HG03280 (cell line): ENCODE results near the gene CPN2.

Experiments used
- ATAC-seq: cut with Tn5 transposase; IDR thresholded peaks from one replicate; pipeline ENCODE4 v1.9.1; 2021; ENCODE audit warnings: mild to moderate bottlenecking, moderate library complexity; ENCODE audit not compliant: unreplicated experiment

The CPN2 gene

GRCh38 chr3:194351080-194351672 lies at the start of gene CPN2:
Gene CPN2, minus strand, starts transcription at chr3:194351328. Its CDS starts 8,626 bp downstream, at chr3:194342702.
- no peak for ATAC-seq

- no peak for ATAC-seq
Measured at GRCh38 chr3:194399874-194400411, 48.8 kb upstream of the CPN2 start.

- no peak for ATAC-seq
Measured at GRCh38 chr3:194399166-194399565, 48.0 kb upstream of the CPN2 start, which contains the start of gene GP5. Gene GP5, minus strand, starts transcription at chr3:194399266. Its CDS starts 984 bp downstream, at chr3:194398282.

- no peak for ATAC-seq
Measured at GRCh38 chr3:194397757-194398312, 46.7 kb upstream of the CPN2 start.

- no peak for ATAC-seq
Measured at GRCh38 chr3:194396859-194397756, 46.0 kb upstream of the CPN2 start.

- ATAC-seq: no peak
Measured at GRCh38 chr3:194396539-194396858, 45.4 kb upstream of the CPN2 start.

GRCh38 chr3:194395778-194396538 lies 44.8 kb upstream of the CPN2 start:
- no peak for ATAC-seq

- no peak for ATAC-seq
Measured at GRCh38 chr3:194395212-194395611, 44.1 kb upstream of the CPN2 start.

GRCh38 chr3:194392576-194392975 lies 41.4 kb upstream of the CPN2 start:
- no peak for ATAC-seq

GRCh38 chr3:194390835-194391234 lies 39.7 kb upstream of the CPN2 start:
- ATAC-seq: no peak

GRCh38 chr3:194389269-194389668 lies 38.1 kb upstream of the CPN2 start:
- ATAC-seq: no peak

GRCh38 chr3:194387926-194388418 lies 36.8 kb upstream of the CPN2 start:
- no peak for ATAC-seq

GRCh38 chr3:194387276-194387675 lies 36.1 kb upstream of the CPN2 start:
- no peak for ATAC-seq

- no peak for ATAC-seq
Measured at GRCh38 chr3:194386648-194387047, 35.5 kb upstream of the CPN2 start.

- ATAC-seq: no peak
Measured at GRCh38 chr3:194386066-194386465, 34.9 kb upstream of the CPN2 start.

GRCh38 chr3:194384569-194385001 lies 33.5 kb upstream of the CPN2 start:
- ATAC-seq: no peak

GRCh38 chr3:194384156-194384555 lies 33.0 kb upstream of the CPN2 start:
- ATAC-seq: no peak

- no peak for ATAC-seq
Measured at GRCh38 chr3:194383276-194383940, 32.3 kb upstream of the CPN2 start.

GRCh38 chr3:194382892-194383223 lies 31.7 kb upstream of the CPN2 start:
- no peak for ATAC-seq

- no peak for ATAC-seq
Measured at GRCh38 chr3:194382196-194382891, 31.2 kb upstream of the CPN2 start.
